SKM-1 treated with dmso at 0.1 percent for 144 hours (cell line): ENCODE data around the gene WWC2.

Experiments
- DNase-seq: peaks from one replicate; lab custom pipeline; 2025; ENCODE audit not compliant: unreplicated experiment; lab: John Stamatoyannopoulos, UW

WWC2 gene

GRCh38 chr4:183254162-183254561, 155.1 kb downstream of the WWC2 start:
- DNase-seq = no peak

GRCh38 chr4:183255487-183255886, 156.4 kb downstream of the WWC2 start:
- no peak for DNase-seq

- no peak for DNase-seq
These were observed 157.3 kb downstream of the WWC2 start for GRCh38 chr4:183256343-183256742.

- peak; percentile 28 for DNase-seq
These were observed 157.8 kb downstream of the WWC2 start for GRCh38 chr4:183256756-183257385.

GRCh38 chr4:183257808-183258207, 158.8 kb downstream of the WWC2 start:
- no peak for DNase-seq

- no peak for DNase-seq
These were observed 161.6 kb downstream of the WWC2 start for GRCh38 chr4:183260491-183261151.

GRCh38 chr4:183261953-183262775, 163.1 kb downstream of the WWC2 start:
- DNase-seq = peak; percentile 67

GRCh38 chr4:183262776-183263100, 163.7 kb downstream of the WWC2 start:
- no peak for DNase-seq

GRCh38 chr4:183263787-183264386, 164.8 kb downstream of the WWC2 start:
- no peak for DNase-seq

GRCh38 chr4:183264614-183265013, 165.6 kb downstream of the WWC2 start:
- DNase-seq = no peak

GRCh38 chr4:183266371-183266770, 167.3 kb downstream of the WWC2 start:
- DNase-seq = no peak

GRCh38 chr4:183268556-183268955, 169.5 kb downstream of the WWC2 start:
- DNase-seq = no peak

- no peak for DNase-seq
These were observed 173.3 kb downstream of the WWC2 start for GRCh38 chr4:183272384-183272783.

- no peak for DNase-seq
These were observed 177.0 kb downstream of the WWC2 start for GRCh38 chr4:183276106-183276505.

GRCh38 chr4:183284258-183284785, 185.3 kb downstream of the WWC2 start:
- DNase-seq = no peak

- DNase-seq = no peak
These were observed 185.9 kb downstream of the WWC2 start for GRCh38 chr4:183284965-183285364.

GRCh38 chr4:183285886-183286285, 186.8 kb downstream of the WWC2 start:
- no peak for DNase-seq

GRCh38 chr4:183286590-183287308, 187.7 kb downstream of the WWC2 start:
- DNase-seq = no peak

- no peak for DNase-seq
These were observed 188.2 kb downstream of the WWC2 start for GRCh38 chr4:183287309-183287659.

GRCh38 chr4:183287677-183288076, 188.6 kb downstream of the WWC2 start:
- no peak for DNase-seq

- no peak for DNase-seq
These were observed 189.9 kb downstream of the WWC2 start for GRCh38 chr4:183288955-183289354.
